Sigmoid colon (tissue), 7 donors: ENCODE results near the gene MAST4. TPM values are rescaled to one million over a fixed set of nuclear protein-coding genes. Genes with fewer than 3 reads are reported as not detected.
A peak's percentile ranks its signal among the peaks of the same experiment; 100 is the strongest.

ENCODE experiments used
- DNase-seq: peaks from one replicate; pipeline ENCODE4 v3.0.0-alpha.2; 2019
- H3K27ac ChIP-seq, 4 donors: fragments of 200-600 bp; sonication (generic); one replicate each; pipeline ENCODE4 v1.5.1; 2016 to 2019; ENCODE audit warnings: mild to moderate bottlenecking in 1 of 4
- H3K27me3 ChIP-seq, 3 donors: fragments of 200-600 bp; sonication (generic); one replicate each; pipeline ENCODE4 v1.5.1; 2019; ENCODE audit warnings: mild to moderate bottlenecking in 1 of 3
- H3K36me3 ChIP-seq, 4 donors: fragments of 200-600 bp; sonication (generic); one replicate each; pipeline ENCODE4 v1.5.1; 2016 to 2019
- H3K4me1 ChIP-seq, 4 donors: fragments of 200-600 bp; sonication (generic); one replicate each; pipeline ENCODE4 v1.5.1; 2017 to 2019
- H3K4me3 ChIP-seq, 4 donors: fragments of 200-600 bp; sonication (generic); one replicate each; pipeline ENCODE4 v1.5.1; 2017 to 2019; ENCODE audit warnings: mild to moderate bottlenecking in 2 of 4, moderate library complexity in 1 of 4
- H3K9me3 ChIP-seq, 4 donors: fragments of 200-600 bp in 3 of 4; sonication (generic) in 3 of 4; one replicate each; pipeline versions ENCODE4 v1.5.1 to v1.6.1; 2013 to 2019
- EP300 ChIP-seq, 4 donors: sonication (generic); formaldehyde crosslinking; IDR thresholded peaks; one replicate each; pipeline ENCODE4 v1.6.1; 2017; ENCODE audit warnings: antibody characterized with exemption in 4 of 4
- POLR2A ChIP-seq, 2 donors: fragments of 450-650 bp; IDR thresholded peaks; one replicate each; pipeline ENCODE4 v1.6.1; 2016; ENCODE audit warnings: antibody characterized with exemption in 2 of 2, mild to moderate bottlenecking in 2 of 2, moderate library complexity in 2 of 2
- POLR2AphosphoS5 ChIP-seq, 4 donors: sonication (generic); formaldehyde crosslinking; IDR thresholded peaks; one replicate each; pipeline ENCODE4 v1.6.1; 2017; ENCODE audit warnings: antibody characterized with exemption in 4 of 4
- WGBS, 2 donors: extraction: QIAGEN DNeasy Blood & Tissue Kit; methylation state at CpG; one replicate each; pipeline ENCODE4 v1.1.7; 2013; 5-methylcytosine and 5-hydroxymethylcytosine counted together
- intact Hi-C: fragments of 100-400 bp; cut with DNase I; formaldehyde crosslinking; loops from one replicate; pipeline ENCODE4 v1.15.1; 2023
- polyA plus RNA-seq, 3 donors: library from polyadenylated mRNA; stranded (reverse); fragments of 200-250 nt; gene quantifications; one replicate each; pipeline ENCODE4 v1.2.3, GENCODE V29; 2013
- total RNA-seq, 4 donors: library from RNA; depleted of rRNA; stranded (reverse); fragments of >200 nt; gene quantifications; one replicate each; pipeline ENCODE4 v1.1.0, GENCODE V29; 2016
- TF ChIP-seq, protein P1 (sequence below), 4 experiments: fragments of 450-650 bp in 3 of 4; fragments of 200-600 bp in 1 of 4; IDR thresholded peaks; one replicate each; pipeline ENCODE4 v1.5.1; 2016 to 2019; ENCODE audit warnings: antibody characterized with exemption in 4 of 4, mild to moderate bottlenecking in 3 of 4, moderate library complexity in 2 of 4
- donor health status: healthy with polysubstance abuse.
- donor health status: Bipolar disorder and iron deficiency.
- donor health status: healthy.

MAST4 gene
- total and polyA plus RNA-seq, 7 donors, result 1.6 to 30.7 (median 15.7) TPM

DNA sequence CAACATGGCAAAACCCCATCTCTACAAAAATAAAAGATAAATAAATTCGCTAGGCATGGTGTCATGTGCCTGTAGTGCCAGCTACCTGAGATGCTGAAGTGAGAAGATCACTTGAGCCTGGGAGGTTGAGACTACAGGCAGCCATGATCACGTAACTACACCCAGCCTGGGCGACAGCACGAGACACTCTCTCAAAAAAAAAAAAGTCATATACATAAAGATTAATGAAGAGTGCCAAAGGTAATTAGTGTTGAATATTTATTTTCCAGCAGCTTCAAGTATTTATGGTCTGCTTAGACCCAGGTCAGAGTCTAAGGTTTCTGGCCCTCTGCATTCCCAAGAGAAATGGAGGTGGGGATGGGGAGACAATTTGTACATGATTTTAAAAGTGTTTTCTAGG lies 432.7 kb downstream of the MAST4 start:
- Histone ChIP-seq H3K4me3 (no peak overlapping the region), H3K36me3 (no peaks in the 10 kb centered on the region), H3K4me1 (peaks cover 0 to 57% (median 36%) of the 10 kb centered on the region in 4 donors), H3K27me3 (no peaks in the 10 kb centered on the region), H3K27ac (no peak overlapping the region), H3K9me3 (no peaks in the 10 kb centered on the region)
- WGBS, 2 donors, result 95 to 98% methylated on average over 4 of the region's 4 CpGs
- DNase-seq, result no peak
- TF ChIP-seq POLR2A (IDR thresholded peaks at IDR 0.05) (no peak), POLR2AphosphoS5 (IDR thresholded peaks at IDR 0.05) (no peak), EP300 (IDR thresholded peaks at IDR 0.05) (no peak)
- TF ChIP-seq, protein P1, sequence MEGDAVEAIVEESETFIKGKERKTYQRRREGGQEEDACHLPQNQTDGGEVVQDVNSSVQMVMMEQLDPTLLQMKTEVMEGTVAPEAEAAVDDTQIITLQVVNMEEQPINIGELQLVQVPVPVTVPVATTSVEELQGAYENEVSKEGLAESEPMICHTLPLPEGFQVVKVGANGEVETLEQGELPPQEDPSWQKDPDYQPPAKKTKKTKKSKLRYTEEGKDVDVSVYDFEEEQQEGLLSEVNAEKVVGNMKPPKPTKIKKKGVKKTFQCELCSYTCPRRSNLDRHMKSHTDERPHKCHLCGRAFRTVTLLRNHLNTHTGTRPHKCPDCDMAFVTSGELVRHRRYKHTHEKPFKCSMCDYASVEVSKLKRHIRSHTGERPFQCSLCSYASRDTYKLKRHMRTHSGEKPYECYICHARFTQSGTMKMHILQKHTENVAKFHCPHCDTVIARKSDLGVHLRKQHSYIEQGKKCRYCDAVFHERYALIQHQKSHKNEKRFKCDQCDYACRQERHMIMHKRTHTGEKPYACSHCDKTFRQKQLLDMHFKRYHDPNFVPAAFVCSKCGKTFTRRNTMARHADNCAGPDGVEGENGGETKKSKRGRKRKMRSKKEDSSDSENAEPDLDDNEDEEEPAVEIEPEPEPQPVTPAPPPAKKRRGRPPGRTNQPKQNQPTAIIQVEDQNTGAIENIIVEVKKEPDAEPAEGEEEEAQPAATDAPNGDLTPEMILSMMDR (IDR thresholded peaks at IDR 0.05), result no peak
- intact Hi-C loops, result no loop called here

- Histone ChIP-seq H3K4me1 (peaks cover 0 to 62% (median 40%) of the 10 kb centered on the region in 4 donors), H3K9me3 (no peaks in the 10 kb centered on the region), H3K27ac (no peak overlapping the region), H3K27me3 (no peaks in the 10 kb centered on the region), H3K36me3 (no peaks in the 10 kb centered on the region), H3K4me3 (no peak overlapping the region)
- no peak for DNase-seq
- TF ChIP-seq, protein P1 (IDR thresholded peaks at IDR 0.05), result no peak
- no peak for TF ChIP-seq EP300 (IDR thresholded peaks at IDR 0.05)
- TF ChIP-seq POLR2A (IDR thresholded peaks at IDR 0.05), result no peak
- TF ChIP-seq POLR2AphosphoS5 (IDR thresholded peaks at IDR 0.05), result no peak
- intact Hi-C loops, result no loop called here
Measured at GRCh38 chr5:67029481-67029880, 433.3 kb downstream of the MAST4 start.

- H3K4me3 ChIP-seq, result no peak overlapping the region
- no peak for TF ChIP-seq EP300 (IDR thresholded peaks at IDR 0.05)
- TF ChIP-seq POLR2AphosphoS5 (IDR thresholded peaks at IDR 0.05), result no peak
- TF ChIP-seq, protein P1 (IDR thresholded peaks at IDR 0.05), result no peak
- no peak for TF ChIP-seq POLR2A (IDR thresholded peaks at IDR 0.05)
- no peak for DNase-seq
- H3K9me3 ChIP-seq, result no peaks in the 10 kb centered on the region
- WGBS, 2 donors, result 18 to 51% methylated on average over 2 of the region's 2 CpGs
- no peaks in the 10 kb centered on the region for H3K27me3 ChIP-seq
- no peaks in the 10 kb centered on the region for H3K36me3 ChIP-seq
- H3K4me1 ChIP-seq, result peaks cover 0 to 68% (median 42%) of the 10 kb centered on the region in 4 donors
- intact Hi-C loops, result no loop called here
- H3K27ac ChIP-seq, result peak overlapping the region in 2 of 4 donors; percentile 1 to 61
Measured at GRCh38 chr5:67030289-67031056, 434.3 kb downstream of the MAST4 start.

DNA sequence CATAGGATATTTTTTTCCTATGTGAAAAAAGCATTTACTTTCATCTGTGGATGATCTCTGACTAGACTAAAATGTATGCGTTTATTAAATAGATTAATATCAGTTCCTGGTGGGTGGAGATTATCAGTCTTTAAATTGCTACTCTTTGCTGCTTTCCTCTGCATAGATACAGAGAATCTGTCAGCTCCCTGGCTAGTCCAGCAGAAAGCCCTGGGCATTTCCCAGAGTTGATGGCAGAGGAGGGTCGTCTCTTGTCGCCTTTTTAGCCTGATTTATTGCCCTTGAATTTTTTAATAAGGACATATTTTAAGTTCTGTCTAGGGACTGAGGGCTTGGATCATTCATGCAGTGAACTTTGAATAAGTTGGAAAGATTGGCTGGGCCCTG lies 434.9 kb downstream of the MAST4 start:
- H3K27ac ChIP-seq, result peak overlapping the region in 2 of 4 donors; percentile 1 to 61
- no peaks in the 10 kb centered on the region for H3K9me3 ChIP-seq
- no peaks in the 10 kb centered on the region for H3K27me3 ChIP-seq
- H3K36me3 ChIP-seq, result no peaks in the 10 kb centered on the region
- intact Hi-C loops, result no loop called here
- 76 to 86% methylated on average over 3 of the region's 3 CpGs for WGBS, 2 donors
- TF ChIP-seq POLR2AphosphoS5 (IDR thresholded peaks at IDR 0.05) (no peak), POLR2A (IDR thresholded peaks at IDR 0.05) (no peak), EP300 (IDR thresholded peaks at IDR 0.05) (no peak)
- TF ChIP-seq, protein P1 (IDR thresholded peaks at IDR 0.05), result no peak
- H3K4me3 ChIP-seq, result no peak overlapping the region
- no peak for DNase-seq
- H3K4me1 ChIP-seq, result peaks cover 0 to 64% (median 42%) of the 10 kb centered on the region in 4 donors
